HFF-Myc (cell line): ENCODE results near the gene GJD4.
A peak's percentile ranks its signal among the peaks of the same experiment; 100 is the strongest.

Experiments
- DNase-seq: peaks from one replicate; pipeline ENCODE4 v3.0.0-alpha.2; 2011; ENCODE audit warnings: low read depth; ENCODE audit errors: extremely low read depth
- H3K4me3 ChIP-seq: replicated peaks from 2 replicates; pipeline ENCODE4 v1.5.1; 2011; ENCODE audit warnings: low read depth, mild to moderate bottlenecking, control low read depth, low read length
- TF ChIP-seq, protein P1 (sequence below): IDR thresholded peaks from 2 replicates; pipeline ENCODE4 v1.5.1; 2012; ENCODE audit warnings: mild to moderate bottlenecking, low read depth, low read length, control low read depth; ENCODE audit errors: missing control alignments

GJD4 gene

DNA sequence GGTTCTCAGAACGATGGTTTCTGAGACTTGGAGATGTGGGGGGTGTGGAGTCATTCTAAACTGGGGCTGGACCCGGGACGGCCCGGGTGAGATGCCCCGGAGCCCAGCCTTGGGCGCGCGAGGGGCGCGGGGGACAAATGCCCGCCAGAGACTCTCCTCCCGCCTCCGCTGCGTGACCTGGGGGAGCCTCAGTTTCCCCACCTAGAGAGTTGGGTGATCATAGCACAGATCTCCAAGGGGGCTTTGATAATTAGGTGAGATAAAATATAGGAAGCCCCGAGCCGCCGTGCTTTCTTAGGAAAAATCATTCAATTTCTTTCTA lies 37.6 kb downstream of the GJD4 start:
- TF ChIP-seq, protein P1, sequence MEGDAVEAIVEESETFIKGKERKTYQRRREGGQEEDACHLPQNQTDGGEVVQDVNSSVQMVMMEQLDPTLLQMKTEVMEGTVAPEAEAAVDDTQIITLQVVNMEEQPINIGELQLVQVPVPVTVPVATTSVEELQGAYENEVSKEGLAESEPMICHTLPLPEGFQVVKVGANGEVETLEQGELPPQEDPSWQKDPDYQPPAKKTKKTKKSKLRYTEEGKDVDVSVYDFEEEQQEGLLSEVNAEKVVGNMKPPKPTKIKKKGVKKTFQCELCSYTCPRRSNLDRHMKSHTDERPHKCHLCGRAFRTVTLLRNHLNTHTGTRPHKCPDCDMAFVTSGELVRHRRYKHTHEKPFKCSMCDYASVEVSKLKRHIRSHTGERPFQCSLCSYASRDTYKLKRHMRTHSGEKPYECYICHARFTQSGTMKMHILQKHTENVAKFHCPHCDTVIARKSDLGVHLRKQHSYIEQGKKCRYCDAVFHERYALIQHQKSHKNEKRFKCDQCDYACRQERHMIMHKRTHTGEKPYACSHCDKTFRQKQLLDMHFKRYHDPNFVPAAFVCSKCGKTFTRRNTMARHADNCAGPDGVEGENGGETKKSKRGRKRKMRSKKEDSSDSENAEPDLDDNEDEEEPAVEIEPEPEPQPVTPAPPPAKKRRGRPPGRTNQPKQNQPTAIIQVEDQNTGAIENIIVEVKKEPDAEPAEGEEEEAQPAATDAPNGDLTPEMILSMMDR, result no peak
- H3K4me3 ChIP-seq, result peak overlapping the region; percentile 43
- no peak for DNase-seq

- DNase-seq, result no peak
- peak overlapping the region; percentile 43 for H3K4me3 ChIP-seq
- TF ChIP-seq, protein P1, result no peak
Measured at GRCh38 chr10:35643151-35644049, 38.3 kb downstream of the GJD4 start.

DNA sequence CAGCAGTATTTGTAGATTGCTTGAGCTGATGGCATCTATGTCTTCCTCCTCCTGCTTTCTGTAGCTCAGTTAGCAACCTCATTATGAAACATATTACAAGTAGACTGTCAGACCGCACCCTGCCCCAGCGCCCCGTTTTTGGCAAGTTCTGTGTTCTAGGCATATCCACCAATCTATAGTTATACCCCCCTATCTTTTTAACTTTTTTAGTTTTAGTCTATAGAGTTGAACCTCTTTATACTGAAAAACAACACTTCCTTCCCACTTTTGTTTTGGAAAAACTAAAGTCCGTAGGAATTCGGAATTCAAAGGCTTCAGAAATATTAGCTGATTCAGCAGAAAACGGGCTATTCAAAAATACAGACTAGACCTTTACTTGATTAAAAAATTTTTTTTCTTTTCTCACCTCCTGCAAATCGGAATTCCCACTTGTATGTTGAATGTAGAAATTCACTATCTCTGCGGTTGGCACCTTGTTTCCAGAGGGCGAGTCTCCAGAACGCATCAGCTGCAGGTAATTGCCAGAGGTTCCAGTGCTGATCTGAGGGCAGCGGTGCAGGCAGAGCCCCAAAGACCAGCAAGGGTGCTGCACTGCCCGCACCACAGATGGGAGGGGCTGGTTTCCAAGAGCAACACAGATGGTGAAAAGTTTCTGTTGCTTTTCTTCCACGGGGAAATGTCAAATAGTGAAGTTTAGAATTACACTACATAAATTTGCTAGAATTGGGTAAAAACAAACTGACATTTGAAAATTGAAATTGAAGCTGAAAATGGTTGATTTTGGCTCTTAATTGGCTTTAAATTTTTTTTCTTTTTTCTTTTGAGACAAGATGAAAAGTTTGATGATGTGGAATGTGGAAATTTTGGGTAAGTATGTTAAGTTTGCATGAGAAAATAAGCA lies 39.2 kb downstream of the GJD4 start:
- no peak for DNase-seq
- TF ChIP-seq, protein P1, result no peak
- no peak overlapping the region for H3K4me3 ChIP-seq

DNA sequence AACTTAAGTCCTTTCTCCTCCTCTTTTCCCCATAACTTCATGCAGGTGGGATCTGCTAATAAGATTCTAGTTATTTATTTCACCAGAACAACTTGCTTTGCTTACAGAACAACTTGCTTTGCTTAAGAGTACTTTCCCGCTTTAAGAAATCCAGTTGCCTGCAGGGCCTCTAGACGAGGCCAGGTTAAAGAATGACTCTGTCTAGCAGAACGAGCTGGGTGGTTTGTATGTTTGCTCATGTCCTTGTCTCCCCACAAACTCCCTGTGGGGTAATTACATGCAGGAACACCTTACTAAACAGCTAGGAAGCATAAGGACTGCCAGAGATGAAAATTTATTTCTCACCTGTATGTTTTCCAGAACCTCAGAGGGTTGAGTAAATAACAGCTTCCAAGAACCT lies 45.8 kb downstream of the GJD4 start:
- no peak for DNase-seq
- TF ChIP-seq, protein P1, result no peak
- H3K4me3 ChIP-seq, result no peak overlapping the region

DNA sequence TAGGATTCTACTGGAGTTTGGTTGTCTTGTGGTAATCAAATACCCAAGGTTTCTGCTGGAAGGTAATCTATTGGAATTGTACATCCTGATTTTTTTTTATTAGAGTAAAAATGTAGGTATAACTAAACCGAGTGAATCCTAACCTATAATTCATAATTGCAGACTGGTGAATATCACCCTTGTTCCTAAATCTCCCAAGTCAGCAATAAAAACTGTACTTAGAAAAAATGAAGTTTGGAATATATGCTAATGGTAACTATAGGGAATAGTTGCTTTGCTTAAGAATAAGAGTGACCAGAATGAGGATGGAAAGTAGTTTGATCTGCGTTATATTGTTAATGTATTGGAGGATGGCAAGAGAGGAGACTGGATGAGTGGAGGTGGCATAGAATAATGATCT lies 47.7 kb downstream of the GJD4 start:
- no peak for DNase-seq
- TF ChIP-seq, protein P1, result no peak
- no peak overlapping the region for H3K4me3 ChIP-seq

DNA sequence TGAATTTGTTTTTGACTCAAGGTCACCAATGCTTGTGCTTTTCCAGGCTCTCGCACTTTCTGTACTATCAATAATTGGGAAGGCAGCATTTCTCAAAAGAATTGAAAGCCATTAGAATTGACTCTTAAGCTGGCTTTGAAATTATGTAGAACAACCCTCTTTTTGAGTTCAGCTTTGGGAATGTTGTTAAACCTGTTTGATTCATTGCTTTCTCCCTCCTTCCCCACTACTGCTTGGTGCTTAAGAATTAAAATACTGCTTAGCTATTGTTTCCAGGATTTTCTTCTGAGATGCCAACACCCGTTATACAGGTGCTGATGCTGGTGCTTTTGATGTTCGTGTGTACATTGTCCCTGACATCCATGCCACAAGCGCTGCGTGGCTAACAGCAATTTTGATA lies 52.5 kb downstream of the GJD4 start:
- no peak overlapping the region for H3K4me3 ChIP-seq
- TF ChIP-seq, protein P1, result no peak
- no peak for DNase-seq
